Psoas muscle (tissue), 8 donors: Measurements from ENCODE around the gene CCDC57. TPM values are rescaled to one million over a fixed set of nuclear protein-coding genes. Genes with fewer than 3 reads are reported as not detected.
"Not testable (repeated sequence)": the region's sequence is repeated elsewhere in the genome, so short reads cannot be mapped to it uniquely, and the experiment has no call there.

Experiments
- ATAC-seq, 4 donors: fragments of 200-7000 bp; cut with Tn5 transposase; one replicate each; pipeline ENCODE4 v1.9.1; 2020; ENCODE audit warnings: moderate library complexity in 3 of 4, mild to moderate bottlenecking in 2 of 4
- DNase-seq, 2 donors: peaks; one replicate each; pipeline ENCODE4 v3.0.0-alpha.2; 2020
- H3K27ac ChIP-seq: fragments of 200-600 bp; one replicate; pipeline ENCODE4 v1.8.0; 2022
- H3K27me3 ChIP-seq, 3 donors: fragments of 200-600 bp in 1 of 3; one replicate each; pipeline versions ENCODE4 v1.6.1 to v1.8.0; 2013 to 2022; ENCODE audit warnings: low read length in 2 of 3, mild to moderate bottlenecking in 2 of 3, moderate library complexity in 1 of 3; ENCODE audit not compliant: insufficient read depth in 3 of 3
- H3K36me3 ChIP-seq, 2 donors: fragments of 200-600 bp in 1 of 2; one replicate each; pipeline versions ENCODE4 v1.6.1 to v1.8.0; 2013 to 2022; ENCODE audit warnings: low read depth in 1 of 2, mild to moderate bottlenecking in 1 of 2, moderate library complexity in 1 of 2; ENCODE audit not compliant: insufficient read depth in 1 of 2
- H3K4me1 ChIP-seq: fragments of 200-600 bp; one replicate; pipeline ENCODE4 v1.8.0; 2022
- H3K4me3 ChIP-seq: fragments of 200-600 bp; one replicate; pipeline ENCODE4 v1.8.0; 2022; ENCODE audit warnings: mild to moderate bottlenecking
- H3K9me3 ChIP-seq: fragments of 200-600 bp; one replicate; pipeline ENCODE4 v1.8.0; 2022
- WGBS, 3 donors: extraction: QIAGEN DNeasy Blood & Tissue Kit; methylation state at CpG; one replicate each; pipeline versions ENCODE4 v1.1.6 to v1.1.7; 2013; 5-methylcytosine and 5-hydroxymethylcytosine counted together
- intact Hi-C, 2 donors: fragments of 100-400 bp; cut with DNase I; formaldehyde crosslinking; loops; one replicate each; pipeline versions ENCODE4 v1.11.0 to v1.14.2; 2022
- polyA plus RNA-seq, 3 donors: library from polyadenylated mRNA; stranded (reverse); fragments of 200-250 nt; gene quantifications; one replicate each; pipeline ENCODE4 v1.2.3, GENCODE V29; 2013
- total RNA-seq, 4 donors: library from RNA; stranded (reverse); fragmentation: NEBNext Ultra II Directional in 2 of 4; extraction: Animal tissue kit (Norgen Biotek cat#: 25700) in 2 of 4; gene quantifications; one replicate each; pipeline versions ENCODE4 v1.2.1 to v1.2.4, GENCODE V29; 2021 to 2023
- TF ChIP-seq, protein P1 (sequence below): fragments of 200-600 bp; IDR thresholded peaks from one replicate; pipeline ENCODE4 v1.8.0; 2022; ENCODE audit warnings: antibody characterized with exemption
- donor health status: healthy with polysubstance abuse.
- donor health status: DM: no; HTN: no; CAD: no; lungs with moderate emphysema.
- donor health status: Bipolar disorder and iron deficiency.
- donor health status: healthy.
- donor health status: DM: yes; HTN: yes; CAD: no.
- donor health status: DM: no; HTN: no; CAD: no.
- donor health status: DM: no; HTN: no; CAD: no.
- donor health status: DM: yes; HTN: yes; CAD: no.

Gene CCDC57
- total and polyA plus RNA-seq, 7 donors, result 7.2 to 15.3 (median 11.1) TPM

DNA sequence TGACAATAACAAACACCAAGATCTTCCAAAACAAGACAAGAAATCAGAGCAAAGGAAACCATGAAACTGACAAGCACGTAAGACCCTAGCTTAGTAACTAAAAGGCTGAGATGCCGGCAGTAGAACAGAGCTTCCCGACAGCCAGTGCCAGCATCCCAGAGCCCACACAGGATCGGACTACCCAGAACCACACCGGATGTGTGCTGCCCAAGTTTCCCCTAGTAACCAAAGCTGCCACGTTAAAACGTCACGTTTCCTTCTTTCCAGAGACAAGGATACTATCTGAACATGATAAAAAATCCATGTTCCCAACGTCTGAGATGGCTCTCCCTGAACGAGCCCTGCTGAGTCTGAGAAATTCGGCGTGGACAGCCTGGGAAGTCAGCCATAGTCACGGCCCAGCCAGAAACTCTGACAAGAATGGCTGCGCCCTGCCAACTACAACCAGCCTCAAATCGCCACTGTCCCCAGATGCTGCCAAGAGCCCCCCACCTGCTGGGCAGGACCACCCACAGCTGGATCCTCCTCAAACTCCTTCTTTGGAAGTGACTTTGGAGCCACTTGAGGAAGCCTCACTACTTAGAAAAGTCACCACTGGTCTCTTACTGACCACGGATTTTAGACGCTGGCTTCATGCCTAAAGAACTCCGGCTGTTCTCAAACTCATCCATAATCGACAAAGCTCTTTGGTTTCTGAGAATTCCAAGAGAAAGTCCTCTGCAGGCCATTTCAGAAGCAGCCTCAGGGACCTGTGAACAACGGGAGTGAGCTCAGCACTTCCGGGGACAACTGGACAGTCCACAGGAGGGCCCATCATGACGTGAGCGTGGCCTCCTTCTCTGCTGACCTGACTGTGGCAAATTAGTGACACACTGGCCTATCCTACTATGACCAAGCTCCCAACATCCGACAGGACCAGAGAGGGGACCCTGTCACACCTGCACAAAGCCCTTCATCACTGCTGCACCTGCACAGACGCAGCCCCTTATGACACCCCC lies 16.7 kb downstream of the CCDC57 start:
- H3K36me3 ChIP-seq, result peaks cover 0 to 61% of the 10 kb centered on the region in 2 donors
- intact Hi-C loops, result no loop called here
- TF ChIP-seq, protein P1, sequence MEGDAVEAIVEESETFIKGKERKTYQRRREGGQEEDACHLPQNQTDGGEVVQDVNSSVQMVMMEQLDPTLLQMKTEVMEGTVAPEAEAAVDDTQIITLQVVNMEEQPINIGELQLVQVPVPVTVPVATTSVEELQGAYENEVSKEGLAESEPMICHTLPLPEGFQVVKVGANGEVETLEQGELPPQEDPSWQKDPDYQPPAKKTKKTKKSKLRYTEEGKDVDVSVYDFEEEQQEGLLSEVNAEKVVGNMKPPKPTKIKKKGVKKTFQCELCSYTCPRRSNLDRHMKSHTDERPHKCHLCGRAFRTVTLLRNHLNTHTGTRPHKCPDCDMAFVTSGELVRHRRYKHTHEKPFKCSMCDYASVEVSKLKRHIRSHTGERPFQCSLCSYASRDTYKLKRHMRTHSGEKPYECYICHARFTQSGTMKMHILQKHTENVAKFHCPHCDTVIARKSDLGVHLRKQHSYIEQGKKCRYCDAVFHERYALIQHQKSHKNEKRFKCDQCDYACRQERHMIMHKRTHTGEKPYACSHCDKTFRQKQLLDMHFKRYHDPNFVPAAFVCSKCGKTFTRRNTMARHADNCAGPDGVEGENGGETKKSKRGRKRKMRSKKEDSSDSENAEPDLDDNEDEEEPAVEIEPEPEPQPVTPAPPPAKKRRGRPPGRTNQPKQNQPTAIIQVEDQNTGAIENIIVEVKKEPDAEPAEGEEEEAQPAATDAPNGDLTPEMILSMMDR, result no peak
- no peak overlapping the region for H3K27ac ChIP-seq
- ATAC-seq, result peak in 2 of 4 donors; percentile 42 to 43
- H3K4me1 ChIP-seq, result no peaks in the 10 kb centered on the region
- DNase-seq, result no peak
- H3K9me3 ChIP-seq, result no peaks in the 10 kb centered on the region
- no peaks in the 10 kb centered on the region for H3K27me3 ChIP-seq
- H3K4me3 ChIP-seq, result no peak overlapping the region
- 47 to 69% (median 53%) methylated on average over 25 of the region's 25 CpGs for WGBS, 3 donors

DNA sequence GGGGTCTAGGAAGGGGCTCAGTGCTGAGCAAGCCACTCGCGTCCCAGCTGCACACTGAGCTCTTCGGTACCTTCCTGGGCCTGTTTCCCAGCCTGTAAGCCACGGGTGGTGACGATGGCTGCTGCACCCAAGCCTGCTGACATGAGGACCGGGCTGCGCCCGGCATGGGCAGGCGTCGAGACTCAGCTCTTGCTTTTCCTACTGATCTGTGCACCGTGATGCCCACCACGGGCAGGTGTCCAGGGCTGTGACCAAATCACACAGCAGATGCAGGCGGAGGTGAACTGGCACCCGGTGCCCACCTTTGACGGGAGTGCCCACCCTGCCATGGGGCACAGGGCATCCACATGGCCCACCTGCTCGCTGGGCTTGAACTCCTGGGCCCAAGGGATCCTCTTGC lies 17.9 kb downstream of the CCDC57 start:
- WGBS, 3 donors, result 93 to 96% (median 95%) methylated on average over 16 of the region's 16 CpGs
- no peak overlapping the region for H3K4me3 ChIP-seq
- TF ChIP-seq, protein P1, result no peak
- no peaks in the 10 kb centered on the region for H3K4me1 ChIP-seq
- DNase-seq, result no peak
- H3K27ac ChIP-seq, result no peak overlapping the region
- H3K36me3 ChIP-seq, result peaks cover 0 to 52% of the 10 kb centered on the region in 2 donors
- ATAC-seq, result no peak
- no peaks in the 10 kb centered on the region for H3K9me3 ChIP-seq
- no peaks in the 10 kb centered on the region for H3K27me3 ChIP-seq
- intact Hi-C loops, result no loop called here

DNA sequence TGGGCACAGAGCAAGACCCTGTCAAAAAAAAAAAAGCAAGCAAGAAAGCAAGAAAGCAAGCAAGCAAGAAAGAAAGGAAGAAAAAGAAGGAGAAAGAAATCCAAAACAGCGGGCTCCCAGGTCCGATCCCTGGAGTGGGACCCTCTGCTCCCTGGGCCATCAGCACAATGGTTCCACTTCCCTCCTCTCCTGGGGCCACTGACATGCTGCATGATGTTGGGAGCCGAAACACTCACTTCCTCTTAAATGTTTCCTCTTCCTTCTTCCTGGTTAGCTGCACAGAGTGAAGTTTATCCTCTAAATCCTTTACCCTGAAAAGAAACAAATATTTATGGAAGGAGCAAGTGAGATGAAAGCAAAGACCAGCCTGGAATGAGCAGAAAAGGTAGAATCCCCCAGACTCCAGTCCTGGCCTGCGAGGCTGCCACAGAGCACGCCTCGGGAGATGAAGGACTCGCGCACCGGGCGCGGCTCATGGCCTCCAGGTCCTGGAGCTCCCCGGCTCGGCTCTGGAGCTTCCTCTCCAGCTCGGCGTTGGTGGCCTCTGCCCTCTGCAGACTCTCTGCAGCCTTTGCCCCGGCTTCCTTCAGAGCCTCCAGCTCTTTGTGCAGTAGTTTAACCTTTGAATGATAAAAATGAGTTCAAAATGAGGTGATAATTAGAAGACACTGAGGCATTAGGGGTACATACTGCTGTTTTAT lies 19.0 kb downstream of the CCDC57 start:
- TF ChIP-seq, protein P1, result no peak
- no peak for ATAC-seq
- Histone ChIP-seq H3K36me3 (peaks cover 0 to 52% of the 10 kb centered on the region in 2 donors), H3K4me1 (no peaks in the 10 kb centered on the region), H3K27ac (no peak overlapping the region), H3K4me3 (peak overlapping the region; percentile 15), H3K27me3 (no peaks in the 10 kb centered on the region), H3K9me3 (no peaks in the 10 kb centered on the region)
- WGBS, 3 donors, result 80 to 88% (median 87%) methylated on average over 15 to 16 of the region's 16 CpGs
- DNase-seq, result no peak
- intact Hi-C loops, result no loop called here

DNA sequence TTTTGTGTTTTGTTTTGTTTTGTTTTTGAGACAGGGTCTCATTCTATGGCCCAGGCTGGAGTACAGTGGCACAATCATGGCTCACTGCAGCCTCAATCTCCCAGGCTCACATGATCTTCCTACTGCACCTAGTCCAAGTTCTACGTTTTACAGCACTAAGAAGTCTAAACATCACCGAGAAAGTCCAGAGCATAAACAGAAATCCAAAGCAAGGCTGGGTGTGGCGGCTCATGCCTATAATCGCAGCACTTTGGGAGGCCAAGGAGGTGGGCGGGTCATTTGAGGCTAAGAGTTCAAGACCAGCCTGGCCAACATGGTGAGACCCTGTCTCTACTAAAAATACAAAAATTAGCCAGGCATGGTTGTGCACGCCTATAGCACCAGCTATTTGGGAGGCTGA lies 19.6 kb downstream of the CCDC57 start:
- H3K27me3 ChIP-seq, H3K4me3 ChIP-seq, H3K4me1 ChIP-seq, DNase-seq, H3K9me3 ChIP-seq, ATAC-seq, H3K27ac ChIP-seq, intact Hi-C loops: not testable (repeated sequence)
- 83 to 88% (median 84%) methylated on average over 6 of the region's 6 CpGs for WGBS, 3 donors
- H3K36me3 ChIP-seq, result peaks cover 0 to 50% of the 10 kb centered on the region in 2 donors
